Suprapubic skin (tissue), 3 donors: ENCODE results near the gene SPIRE1.

Experiments
- POLR2A ChIP-seq, 2 donors: fragments of 450-650 bp; IDR thresholded peaks; one replicate each; pipeline ENCODE4 v1.6.1; 2017; ENCODE audit warnings: antibody characterized with exemption in 2 of 2, mild to moderate bottlenecking in 2 of 2, moderate library complexity in 2 of 2
- TF ChIP-seq, protein P1 (sequence below), 2 donors: fragments of 200-600 bp in 1 of 2; fragments of 450-650 bp in 1 of 2; sonication (generic) in 1 of 2; IDR thresholded peaks; one replicate each; pipeline ENCODE4 v1.5.1; 2016 to 2019; ENCODE audit warnings: antibody characterized with exemption in 2 of 2, mild to moderate bottlenecking in 1 of 2, moderate library complexity in 1 of 2

DNA sequence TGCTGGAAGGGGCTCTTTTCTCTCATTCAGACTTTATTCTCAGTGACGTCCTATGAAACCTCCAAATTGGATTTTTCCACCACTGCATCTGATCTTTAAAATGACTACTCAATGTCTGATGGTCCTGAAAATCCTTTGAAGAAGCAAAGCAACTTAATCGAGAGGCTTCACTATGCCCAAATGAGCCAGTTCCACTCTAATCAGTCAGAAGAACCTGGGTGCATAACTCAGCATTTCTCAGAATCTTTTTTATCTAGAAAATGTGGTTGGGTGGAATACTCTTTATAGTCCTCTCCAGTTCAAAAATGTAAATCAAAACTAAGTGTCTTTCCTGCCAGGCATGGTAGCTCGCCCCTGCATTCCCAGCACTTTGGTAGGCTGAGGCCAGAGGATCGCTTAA lies 189.5 kb downstream of the SPIRE1 start:
- no peak for TF ChIP-seq POLR2A (IDR thresholded peaks at IDR 0.05)
- TF ChIP-seq, protein P1, sequence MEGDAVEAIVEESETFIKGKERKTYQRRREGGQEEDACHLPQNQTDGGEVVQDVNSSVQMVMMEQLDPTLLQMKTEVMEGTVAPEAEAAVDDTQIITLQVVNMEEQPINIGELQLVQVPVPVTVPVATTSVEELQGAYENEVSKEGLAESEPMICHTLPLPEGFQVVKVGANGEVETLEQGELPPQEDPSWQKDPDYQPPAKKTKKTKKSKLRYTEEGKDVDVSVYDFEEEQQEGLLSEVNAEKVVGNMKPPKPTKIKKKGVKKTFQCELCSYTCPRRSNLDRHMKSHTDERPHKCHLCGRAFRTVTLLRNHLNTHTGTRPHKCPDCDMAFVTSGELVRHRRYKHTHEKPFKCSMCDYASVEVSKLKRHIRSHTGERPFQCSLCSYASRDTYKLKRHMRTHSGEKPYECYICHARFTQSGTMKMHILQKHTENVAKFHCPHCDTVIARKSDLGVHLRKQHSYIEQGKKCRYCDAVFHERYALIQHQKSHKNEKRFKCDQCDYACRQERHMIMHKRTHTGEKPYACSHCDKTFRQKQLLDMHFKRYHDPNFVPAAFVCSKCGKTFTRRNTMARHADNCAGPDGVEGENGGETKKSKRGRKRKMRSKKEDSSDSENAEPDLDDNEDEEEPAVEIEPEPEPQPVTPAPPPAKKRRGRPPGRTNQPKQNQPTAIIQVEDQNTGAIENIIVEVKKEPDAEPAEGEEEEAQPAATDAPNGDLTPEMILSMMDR (IDR thresholded peaks at IDR 0.05) = no peak
